PFSK-1 (cell line): ENCODE data around the gene GALNT18.

Experiments
- FOXP2 ChIP-seq: optimal IDR thresholded peaks from 2 replicates; pipeline ENCODE3; 2011; ENCODE audit warnings: borderline replicate concordance, control low read depth, inconsistent platforms; ENCODE audit not compliant: insufficient read depth; ENCODE audit errors: extremely low read length, extremely low read depth
- POLR2AphosphoS5 ChIP-seq: IDR thresholded peaks from 2 replicates; pipeline ENCODE4 v1.6.1; 2012; ENCODE audit warnings: low read depth, mild to moderate bottlenecking, control low read depth, low read length, moderate library complexity
- REST ChIP-seq, 2 experiments: IDR thresholded peaks; 2 replicates each; pipeline versions ENCODE4 v1.6.1 to v1.8.0; 2011 to 2012; ENCODE audit warnings: low read depth in 2 of 2, low read length in 2 of 2, control low read depth in 1 of 2, inconsistent platforms in 1 of 2, mild to moderate bottlenecking in 1 of 2, moderate library complexity in 1 of 2; ENCODE audit not compliant: insufficient read depth in 1 of 2
- SIN3A ChIP-seq: IDR thresholded peaks from 2 replicates; pipeline ENCODE4 v1.6.1; 2012; ENCODE audit warnings: mild to moderate bottlenecking, low read length, moderate library complexity, borderline replicate concordance; ENCODE audit not compliant: insufficient read depth
- TAF1 ChIP-seq: IDR thresholded peaks from 2 replicates; pipeline ENCODE4 v1.6.1; 2012; ENCODE audit warnings: low read length, control low read depth, borderline replicate concordance; ENCODE audit not compliant: insufficient read depth

Gene GALNT18

DNA sequence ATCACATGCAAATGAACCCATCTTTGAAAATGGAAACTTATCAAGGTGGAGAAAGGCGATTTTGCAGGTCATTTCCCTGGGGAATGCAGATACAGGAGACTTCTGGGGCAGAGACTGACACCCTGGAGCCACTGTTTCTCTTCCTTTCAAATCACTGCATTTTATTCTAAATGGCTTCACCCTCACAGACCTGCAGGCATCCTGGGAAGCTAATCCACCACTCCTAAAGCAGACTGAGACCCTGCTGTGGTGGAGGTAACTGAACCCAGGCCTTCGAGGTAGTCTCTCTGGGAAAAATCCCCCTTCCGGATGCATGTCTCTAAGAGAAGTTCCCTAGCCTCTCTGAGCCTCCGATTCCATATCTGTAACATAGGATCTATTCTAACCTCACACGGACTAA is 247.9 kb downstream of the GALNT18 start:
- TF ChIP-seq FOXP2 = no peak
- no peak for TF ChIP-seq POLR2AphosphoS5
- no peak for TF ChIP-seq REST (IDR thresholded peaks at IDR 0.05; ENCODE audit: insufficient read depth in 1 of 2, low read depth in 2 of 2, low read length in 2 of 2)
- TF ChIP-seq TAF1 = no peak
- no peak for TF ChIP-seq SIN3A

- TF ChIP-seq TAF1 = no peak
- TF ChIP-seq POLR2AphosphoS5 = no peak
- TF ChIP-seq REST (IDR thresholded peaks at IDR 0.05; ENCODE audit: insufficient read depth in 1 of 2, low read depth in 2 of 2, low read length in 2 of 2) = no peak
- TF ChIP-seq SIN3A = no peak
- no peak for TF ChIP-seq FOXP2
These were observed 249.3 kb downstream of the GALNT18 start for GRCh38 chr11:11372461-11372860.

- no peak for TF ChIP-seq POLR2AphosphoS5
These were observed 250.9 kb downstream of the GALNT18 start for GRCh38 chr11:11370962-11371303.

GRCh38 chr11:11370255-11370961 is 251.4 kb downstream of the GALNT18 start:
- TF ChIP-seq FOXP2 = no peak
- TF ChIP-seq SIN3A = no peak
- no peak for TF ChIP-seq TAF1
- no peak for TF ChIP-seq POLR2AphosphoS5

DNA sequence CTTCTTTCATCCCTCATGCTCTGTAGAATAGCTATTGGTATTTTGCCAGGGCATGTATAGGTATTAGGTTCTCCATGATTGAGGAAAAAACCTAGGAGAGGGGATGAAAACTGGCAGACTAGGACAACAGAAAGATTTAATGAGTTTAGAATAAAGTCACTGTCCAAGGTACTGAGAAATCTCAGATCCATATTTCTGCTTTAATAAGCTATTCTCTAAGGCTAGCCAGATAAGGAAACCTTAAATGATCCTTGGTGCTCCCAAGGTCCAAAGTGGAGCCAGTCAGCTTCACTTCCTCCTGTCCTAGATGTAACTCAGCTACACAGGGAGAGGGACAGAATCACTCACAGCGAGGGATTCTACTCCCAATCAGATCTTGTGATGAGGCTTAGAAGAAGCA is 255.0 kb downstream of the GALNT18 start:
- TF ChIP-seq SIN3A (no peak), REST (IDR thresholded peaks at IDR 0.05; ENCODE audit: insufficient read depth in 1 of 2, low read depth in 2 of 2, low read length in 2 of 2) (peak; percentile 85 to 91)

- TF ChIP-seq FOXP2 = no peak
- 0 out of 4 replicates have a peak, but pooled peaks of 1 of the 2 experiments have one; percentile 12 for TF ChIP-seq REST (IDR thresholded peaks at IDR 0.05; ENCODE audit: insufficient read depth in 1 of 2, low read depth in 2 of 2, low read length in 2 of 2)
- no peak for TF ChIP-seq TAF1
These were observed 258.1 kb downstream of the GALNT18 start for GRCh38 chr11:11363674-11364073.
